ENCODE measurements around the gene HS3ST4. TPM values are rescaled to one million over a fixed set of nuclear protein-coding genes. Genes with fewer than 3 reads are reported as not detected.

The HS3ST4 gene
- total RNA-seq, 1 donor from 2014 or later = not detected

GRCh38 chr16:25867041-25867440 is 175.3 kb downstream of the HS3ST4 start:
- DNase-seq (no peak), ATAC-seq (ENCODE audit: low read depth) (no peak)
- ChIA-PET POLR2A (no interaction called here), CTCF (no interaction called here)
- TF ChIP-seq CTCF (IDR thresholded peaks at IDR 0.05) = no peak
- Mint-ChIP-seq H3K36me3 (ENCODE audit: low read depth) (no peaks in the 10 kb centered on the region), H3K4me3 (no peak overlapping the region), H3K9me3 (peaks cover 6% of the 10 kb centered on the region), H3K4me1 (no peaks in the 10 kb centered on the region), H3K27ac (no peak overlapping the region), H3K27me3 (no peaks in the 10 kb centered on the region)
- intact Hi-C loops (cut with micrococcal nuclease) = no loop called here

GRCh38 chr16:25868106-25868505 is 176.3 kb downstream of the HS3ST4 start:
- ATAC-seq (ENCODE audit: low read depth) (no peak), DNase-seq (no peak)
- ChIA-PET POLR2A (no interaction called here), CTCF (no interaction called here)
- Mint-ChIP-seq H3K27ac (no peak overlapping the region), H3K4me1 (no peaks in the 10 kb centered on the region), H3K4me3 (no peak overlapping the region), H3K27me3 (no peaks in the 10 kb centered on the region), H3K36me3 (ENCODE audit: low read depth) (no peaks in the 10 kb centered on the region), H3K9me3 (peaks cover 6% of the 10 kb centered on the region)
- intact Hi-C loops (cut with micrococcal nuclease) = no loop called here
- no peak for TF ChIP-seq CTCF (IDR thresholded peaks at IDR 0.05)

- no peak for TF ChIP-seq CTCF (IDR thresholded peaks at IDR 0.05)
- intact Hi-C loops (cut with micrococcal nuclease) = no loop called here
Observed at GRCh38 chr16:25868706-25869370, 177.1 kb downstream of the HS3ST4 start.

GRCh38 chr16:25872369-25873070 is 180.8 kb downstream of the HS3ST4 start:
- ATAC-seq (ENCODE audit: low read depth) (no peak), DNase-seq (no peak)
- Mint-ChIP-seq H3K9me3 (no peaks in the 10 kb centered on the region), H3K27ac (no peak overlapping the region), H3K36me3 (ENCODE audit: low read depth) (no peaks in the 10 kb centered on the region), H3K27me3 (peaks cover 3% of the 10 kb centered on the region), H3K4me3 (no peak overlapping the region), H3K4me1 (no peaks in the 10 kb centered on the region)
- CTCF ChIA-PET = no interaction called here
- intact Hi-C loops (cut with micrococcal nuclease) = no loop called here
- POLR2A ChIA-PET = no interaction called here
- TF ChIP-seq CTCF (IDR thresholded peaks at IDR 0.05) = no peak

More at GRCh38 chr16:25868706-25869370, 177.1 kb downstream of the HS3ST4 start:
- no peak overlapping the region for H3K27ac Mint-ChIP-seq
- ChIA-PET POLR2A (no interaction called here), CTCF (no interaction called here)
- H3K27me3 Mint-ChIP-seq = no peaks in the 10 kb centered on the region
- no peak for ATAC-seq (ENCODE audit: low read depth)
- no peaks in the 10 kb centered on the region for H3K36me3 Mint-ChIP-seq (ENCODE audit: low read depth)
- DNase-seq = no peak
- no peak overlapping the region for H3K4me3 Mint-ChIP-seq
- peaks cover 6% of the 10 kb centered on the region for H3K9me3 Mint-ChIP-seq
- no peaks in the 10 kb centered on the region for H3K4me1 Mint-ChIP-seq

GRCh38 chr16:25874196-25874595 is 182.4 kb downstream of the HS3ST4 start:
- TF ChIP-seq CTCF (IDR thresholded peaks at IDR 0.05) = no peak
- no peak overlapping the region for H3K4me3 Mint-ChIP-seq
- no peaks in the 10 kb centered on the region for H3K36me3 Mint-ChIP-seq (ENCODE audit: low read depth)
- peaks cover 3% of the 10 kb centered on the region for H3K27me3 Mint-ChIP-seq
- intact Hi-C loops (cut with micrococcal nuclease) = no loop called here
- no peak for ATAC-seq (ENCODE audit: low read depth)
- ChIA-PET POLR2A (no interaction called here), CTCF (no interaction called here)
- peaks cover 1% of the 10 kb centered on the region for H3K9me3 Mint-ChIP-seq
- DNase-seq = no peak
- no peaks in the 10 kb centered on the region for H3K4me1 Mint-ChIP-seq
- H3K27ac Mint-ChIP-seq = no peak overlapping the region
